Ascending aorta (tissue), 2 donors: ENCODE data around the gene TRIM27. TPM values are rescaled to one million over a fixed set of nuclear protein-coding genes. Genes with fewer than 3 reads are reported as not detected.
"Not testable (repeated sequence)": the region's sequence is repeated elsewhere in the genome, so short reads cannot be mapped to it uniquely, and the experiment has no call there.

Experiments used
- DNase-seq, 2 donors: peaks; one replicate each; pipeline ENCODE4 v3.0.0-alpha.2; 2019; ENCODE audit warnings: low spot score in 2 of 2
- H3K27ac ChIP-seq, 2 donors: fragments of 200-600 bp; sonication (generic); one replicate each; pipeline ENCODE4 v1.5.1; 2016 to 2017; ENCODE audit warnings: mild to moderate bottlenecking in 1 of 2
- H3K27me3 ChIP-seq: fragments of 200-600 bp; sonication (generic); one replicate; pipeline ENCODE4 v1.5.1; 2017
- H3K36me3 ChIP-seq, 2 donors: fragments of 200-600 bp; sonication (generic); one replicate each; pipeline ENCODE4 v1.5.1; 2016
- H3K4me1 ChIP-seq, 2 donors: fragments of 200-600 bp; sonication (generic); one replicate each; pipeline ENCODE4 v1.5.1; 2016 to 2017; ENCODE audit warnings: mild to moderate bottlenecking in 1 of 2
- H3K4me3 ChIP-seq, 2 donors: fragments of 200-600 bp; sonication (generic); one replicate each; pipeline ENCODE4 v1.5.1; 2016 to 2017; ENCODE audit warnings: mild to moderate bottlenecking in 1 of 2
- H3K9me3 ChIP-seq, 2 donors: fragments of 200-600 bp; sonication (generic); one replicate each; pipeline ENCODE4 v1.5.1; 2016
- CTCF ChIP-seq, 3 experiments: fragments of 200-600 bp in 2 of 3; fragments of 450-650 bp in 1 of 3; sonication (generic) in 2 of 3; IDR thresholded peaks; one replicate each; pipeline ENCODE4 v1.5.1; 2016 to 2019; ENCODE audit warnings: antibody characterized with exemption in 3 of 3, mild to moderate bottlenecking in 1 of 3, moderate library complexity in 1 of 3
- intact Hi-C: fragments of 100-400 bp; cut with DNase I; formaldehyde crosslinking; loops from one replicate; pipeline ENCODE4 v1.15.1; 2023
- total RNA-seq: library from RNA; depleted of rRNA; stranded (reverse); fragments of >200 nt; gene quantifications from one replicate; pipeline ENCODE4 v1.1.0, GENCODE V29; 2016

TRIM27 gene
- total RNA-seq, 1 donor from 2014 or later: 167 TPM

GRCh38 chr6:28858963-28859362, 64.8 kb downstream of the TRIM27 start:
- no peak for TF ChIP-seq CTCF (IDR thresholded peaks at IDR 0.05)
- Histone ChIP-seq H3K27me3 (no peaks in the 10 kb centered on the region), H3K4me3 (no peak overlapping the region), H3K9me3 (no peaks in the 10 kb centered on the region), H3K27ac (no peak overlapping the region), H3K4me1 (no peaks in the 10 kb centered on the region), H3K36me3 (no peaks in the 10 kb centered on the region)
- intact Hi-C loops: no loop called here
- DNase-seq: no peak

- no peak for DNase-seq
Measured at GRCh38 chr6:28856620-28857005, 67.2 kb downstream of the TRIM27 start.

GRCh38 chr6:28854405-28854804, 69.4 kb downstream of the TRIM27 start:
- H3K27me3 ChIP-seq, intact Hi-C loops, H3K4me1 ChIP-seq, DNase-seq, H3K27ac ChIP-seq, H3K9me3 ChIP-seq, H3K4me3 ChIP-seq, H3K36me3 ChIP-seq: not testable (repeated sequence)

More at GRCh38 chr6:28856620-28857005, 67.2 kb downstream of the TRIM27 start:
- H3K27ac ChIP-seq: no peak overlapping the region
- H3K4me3 ChIP-seq: no peak overlapping the region
- no peaks in the 10 kb centered on the region for H3K27me3 ChIP-seq
- no peak for TF ChIP-seq CTCF (IDR thresholded peaks at IDR 0.05)
- H3K36me3 ChIP-seq: no peaks in the 10 kb centered on the region
- no peaks in the 10 kb centered on the region for H3K9me3 ChIP-seq
- intact Hi-C loops: no loop called here
- no peaks in the 10 kb centered on the region for H3K4me1 ChIP-seq

Other genes with a start within 250 kb of the TRIM27 start
- gene ZNF311, start 81.3 kb upstream of the TRIM27 start, total RNA-seq: not detected
- gene OR2W1, start 121.2 kb upstream of the TRIM27 start, total RNA-seq: not detected
- not detected for gene OR2B3, start 163.3 kb upstream of the TRIM27 start, total RNA-seq
- gene OR2J1, start 175.5 kb upstream of the TRIM27 start, total RNA-seq: not detected
- gene OR2J3, start 184.1 kb upstream of the TRIM27 start, total RNA-seq: not detected
- gene OR2J2, start 246.9 kb upstream of the TRIM27 start, total RNA-seq: not detected